Activated CD8-positive, alpha-beta T cell treated with anti-CD3 and anti-CD28 coated beads for 36 hours (primary cell): ENCODE measurements around the gene PHPT1. TPM values are rescaled to one million over a fixed set of nuclear protein-coding genes. Genes with fewer than 3 reads are reported as not detected.
"Not testable (repeated sequence)": the region's sequence is repeated elsewhere in the genome, so short reads cannot be mapped to it uniquely, and the experiment has no call there.

Experiments
- ATAC-seq: fragments of 200-7000 bp; cut with Tn5 transposase; one replicate; pipeline ENCODE4 v1.10.0; 2021; ENCODE audit warnings: mild to moderate bottlenecking, moderate library complexity
- CTCF ChIA-PET: fragments of 350-600 bp; sonication (Branson Sonifier 250); formaldehyde crosslinking; loops from one replicate; lab custom pipeline; 2021; ENCODE audit warnings: antibody characterized with exemption; lab: Charles Lee
- POLR2A ChIA-PET: fragments of 350-600 bp; sonication (Branson Sonifier 250); formaldehyde crosslinking; loops from one replicate; lab custom pipeline; 2021; ENCODE audit warnings: antibody characterized with exemption; lab: Charles Lee
- DNase-seq: peaks from one replicate; pipeline ENCODE4 v3.0.0-alpha.2; 2020
- H3K27ac Mint-ChIP-seq: one replicate; pipeline ENCODE4 v1.8.0; 2021; ENCODE audit warnings: mild to moderate bottlenecking, mixed read lengths
- H3K27me3 Mint-ChIP-seq: one replicate; pipeline ENCODE4 v1.8.0; 2021; ENCODE audit warnings: mixed read lengths
- H3K36me3 Mint-ChIP-seq: one replicate; pipeline ENCODE4 v1.8.0; 2021; ENCODE audit warnings: low read depth, mixed read lengths
- H3K4me1 Mint-ChIP-seq: one replicate; pipeline ENCODE4 v1.8.0; 2021; ENCODE audit warnings: low read depth, mixed read lengths
- H3K4me3 Mint-ChIP-seq: one replicate; pipeline ENCODE4 v1.8.0; 2021; ENCODE audit warnings: mild to moderate bottlenecking, moderate library complexity, mixed read lengths
- H3K9me3 Mint-ChIP-seq: one replicate; pipeline ENCODE4 v1.8.0; 2021; ENCODE audit warnings: mixed read lengths
- intact Hi-C: fragments of 100-400 bp; cut with micrococcal nuclease; formaldehyde crosslinking; loops from one replicate; pipeline ENCODE4 v1.10.0; 2022
- total RNA-seq, 2 experiments: library from RNA; stranded (reverse); gene quantifications; one replicate each; pipeline ENCODE4 v1.2.3, GENCODE V29; 2021
- TF ChIP-seq, protein P1 (sequence below): fragments of 200-600 bp; IDR thresholded peaks from one replicate; pipeline ENCODE4 v1.8.0; 2022; ENCODE audit warnings: antibody characterized with exemption, mild to moderate bottlenecking

PHPT1 gene
- total RNA-seq, 2 experiments from 2014 or later, result 123 to 124 TPM

- ChIA-PET POLR2A (interaction anchor here (1.1 to 1.6 kb wide), 2 partner anchors 16 to 51 kb away, joined by 3 read pairs; no protein-coding TSS in a partner anchor), CTCF (no interaction called here)
- intact Hi-C loops, result no loop called here
- ATAC-seq (no peak), DNase-seq (no peak)
- Mint-ChIP-seq H3K27me3 (no peaks in the 10 kb centered on the region), H3K4me1 (peaks cover 10% of the 10 kb centered on the region), H3K36me3 (peaks cover 2% of the 10 kb centered on the region), H3K9me3 (no peaks in the 10 kb centered on the region), H3K4me3 (no peak overlapping the region), H3K27ac (no peak overlapping the region)
- TF ChIP-seq, protein P1, sequence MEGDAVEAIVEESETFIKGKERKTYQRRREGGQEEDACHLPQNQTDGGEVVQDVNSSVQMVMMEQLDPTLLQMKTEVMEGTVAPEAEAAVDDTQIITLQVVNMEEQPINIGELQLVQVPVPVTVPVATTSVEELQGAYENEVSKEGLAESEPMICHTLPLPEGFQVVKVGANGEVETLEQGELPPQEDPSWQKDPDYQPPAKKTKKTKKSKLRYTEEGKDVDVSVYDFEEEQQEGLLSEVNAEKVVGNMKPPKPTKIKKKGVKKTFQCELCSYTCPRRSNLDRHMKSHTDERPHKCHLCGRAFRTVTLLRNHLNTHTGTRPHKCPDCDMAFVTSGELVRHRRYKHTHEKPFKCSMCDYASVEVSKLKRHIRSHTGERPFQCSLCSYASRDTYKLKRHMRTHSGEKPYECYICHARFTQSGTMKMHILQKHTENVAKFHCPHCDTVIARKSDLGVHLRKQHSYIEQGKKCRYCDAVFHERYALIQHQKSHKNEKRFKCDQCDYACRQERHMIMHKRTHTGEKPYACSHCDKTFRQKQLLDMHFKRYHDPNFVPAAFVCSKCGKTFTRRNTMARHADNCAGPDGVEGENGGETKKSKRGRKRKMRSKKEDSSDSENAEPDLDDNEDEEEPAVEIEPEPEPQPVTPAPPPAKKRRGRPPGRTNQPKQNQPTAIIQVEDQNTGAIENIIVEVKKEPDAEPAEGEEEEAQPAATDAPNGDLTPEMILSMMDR, result no peak
Observed at GRCh38 chr9:136838314-136839228, 10.6 kb upstream of the PHPT1 start.

- CTCF ChIA-PET, result interaction anchor here (1.1 kb wide), 1 partner anchor 47 kb away, joined by 4 read pairs; no protein-coding TSS in a partner anchor
- TF ChIP-seq, protein P1, result no peak
- H3K9me3 Mint-ChIP-seq, result no peaks in the 10 kb centered on the region
- peaks cover 2% of the 10 kb centered on the region for H3K36me3 Mint-ChIP-seq
- POLR2A ChIA-PET, result interaction anchor here (1.0 to 1.6 kb wide), 2 partner anchors 7 to 17 kb away, joined by 3 read pairs; no protein-coding TSS in a partner anchor
- peaks cover 12% of the 10 kb centered on the region for H3K4me1 Mint-ChIP-seq
- peaks cover 2% of the 10 kb centered on the region for H3K27me3 Mint-ChIP-seq
- no peak overlapping the region for H3K4me3 Mint-ChIP-seq
- DNase-seq, result no peak
- intact Hi-C loops, result loop anchor here (5.0 kb wide), 1 partner anchor 52 kb away; no protein-coding TSS in a partner anchor
- no peak for ATAC-seq
- H3K27ac Mint-ChIP-seq, result no peak overlapping the region
Observed at GRCh38 chr9:136839229-136840139, 9.7 kb upstream of the PHPT1 start.

GRCh38 chr9:136840140-136840876 lies 8.9 kb upstream of the PHPT1 start:
- TF ChIP-seq, protein P1, result no peak
- DNase-seq (no peak), ATAC-seq (no peak)
- Mint-ChIP-seq H3K27ac (no peak overlapping the region), H3K36me3 (peaks cover 2% of the 10 kb centered on the region), H3K27me3 (peaks cover 2% of the 10 kb centered on the region), H3K9me3 (no peaks in the 10 kb centered on the region), H3K4me3 (no peak overlapping the region), H3K4me1 (peaks cover 12% of the 10 kb centered on the region)
- ChIA-PET POLR2A (interaction anchor here (1.0 kb wide), 1 partner anchor 8 kb away, joined by 3 read pairs; no protein-coding TSS in a partner anchor), CTCF (interaction anchor here (1.1 to 1.2 kb wide), 4 partner anchors 11 to 48 kb away, joined by 3 to 4 read pairs (median 3); no protein-coding TSS in a partner anchor)
- intact Hi-C loops, result loop anchor here (5.0 kb wide), 1 partner anchor 53 kb away; no protein-coding TSS in a partner anchor

GRCh38 chr9:136840877-136841645 lies 8.1 kb upstream of the PHPT1 start:
- Mint-ChIP-seq H3K9me3 (no peaks in the 10 kb centered on the region), H3K36me3 (peaks cover 2% of the 10 kb centered on the region), H3K27ac (no peak overlapping the region), H3K4me1 (peaks cover 12% of the 10 kb centered on the region), H3K4me3 (no peak overlapping the region), H3K27me3 (peaks cover 3% of the 10 kb centered on the region)
- intact Hi-C loops, result loop anchor here (5.0 kb wide), 1 partner anchor 54 kb away; no protein-coding TSS in a partner anchor
- TF ChIP-seq, protein P1, result no peak
- DNase-seq, result peak; percentile 44
- ATAC-seq, result no peak
- CTCF ChIA-PET, result interaction anchor here (0.9 to 2.4 kb wide), 12 partner anchors 9 to 188 kb away, joined by 3 to 15 read pairs (median 4); partner anchors contain the start of gene TMEM141
- POLR2A ChIA-PET, result no interaction called here

DNA sequence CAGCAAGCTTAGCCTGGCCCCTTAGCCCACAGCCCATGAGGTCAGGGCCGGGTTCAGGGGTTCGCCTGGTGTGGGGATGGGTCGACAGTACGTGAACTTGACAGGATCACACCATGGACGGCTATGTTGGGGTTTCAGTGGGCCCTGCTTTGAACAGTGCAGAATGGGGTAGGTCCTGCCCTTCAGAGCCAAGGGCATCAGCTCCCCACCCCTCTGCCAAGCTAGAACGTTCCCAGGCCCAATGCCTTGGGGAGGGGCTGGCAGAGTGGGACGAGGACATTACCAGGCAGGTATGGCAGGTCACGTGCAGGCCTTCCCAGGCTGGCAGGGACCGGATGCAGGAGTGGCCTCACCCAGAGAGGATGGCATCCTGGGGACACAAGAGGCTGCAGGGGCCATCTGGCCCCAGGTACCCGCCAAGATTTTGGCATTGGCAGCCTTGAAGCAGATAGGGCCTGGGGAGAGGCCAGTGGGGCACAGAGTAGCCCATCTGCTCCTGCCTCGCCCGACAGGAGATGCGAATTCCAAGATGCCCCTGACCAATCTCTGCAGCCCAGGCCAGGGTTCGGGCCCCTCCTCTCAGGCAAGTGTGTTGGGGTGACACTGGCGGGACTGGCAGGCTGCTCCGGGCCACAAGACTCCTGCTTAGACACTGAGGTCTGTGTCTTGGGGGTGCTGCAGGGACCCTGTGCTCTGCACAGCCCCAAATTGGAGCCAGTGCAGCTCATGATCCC lies 7.4 kb upstream of the PHPT1 start:
- not testable (repeated sequence) for H3K27me3 Mint-ChIP-seq, DNase-seq, H3K36me3 Mint-ChIP-seq, ATAC-seq, H3K9me3 Mint-ChIP-seq, H3K27ac Mint-ChIP-seq
- intact Hi-C loops, result loop anchor here (5.0 kb wide), 1 partner anchor 55 kb away; no protein-coding TSS in a partner anchor
- CTCF ChIA-PET, result interaction anchor here (0.6 to 3.5 kb wide), 36 partner anchors 10 to 403 kb away, joined by 3 to 22 read pairs (median 5); partner anchors contain the start of genes ABCA2, EDF1, MAMDC4 and RABL6
- POLR2A ChIA-PET, result interaction anchor here (0.6 to 1.5 kb wide), 6 partner anchors 15 to 303 kb away, joined by 3 to 4 read pairs (median 4); partner anchors contain the start of gene RABL6
- Mint-ChIP-seq H3K4me1 (peaks cover 15% of the 10 kb centered on the region), H3K4me3 (peak overlapping the region; percentile 72)
